ENCODE measurements around the gene AMACR.

The AMACR gene

DNA sequence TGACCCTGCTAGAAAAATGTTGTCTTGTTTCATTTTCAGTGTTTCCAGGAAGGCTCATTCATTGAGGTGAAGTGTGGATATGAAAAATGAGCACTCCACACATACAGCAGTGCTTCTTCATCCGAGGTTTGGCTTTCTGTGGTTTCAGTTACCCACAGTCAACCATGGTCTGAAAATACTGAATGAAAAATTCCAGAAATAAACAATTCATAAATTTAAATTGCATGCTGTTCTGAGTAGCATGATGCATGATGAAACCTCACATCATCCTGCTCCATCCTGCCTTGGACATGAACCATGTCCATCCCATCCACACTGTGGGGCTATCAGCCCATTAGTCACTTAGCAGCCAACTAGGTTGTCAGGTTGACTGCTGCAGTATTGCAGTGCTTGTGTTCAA lies 13.0 kb downstream of the AMACR start:
- in situ Hi-C loops (cut with HindIII; ENCODE audit: low pct_unique_long_range_greater_than_20kb, low sequenced_read_pairs): no loop called here
- TF ChIP-seq JUND (IDR thresholded peaks at IDR 0.05; ENCODE audit: low read depth): no peak
- DNase-seq (ENCODE audit: low read depth in 1 of 2, low spot score in 1 of 2): peak in 1 of 2 experiments; percentile 12

DNA sequence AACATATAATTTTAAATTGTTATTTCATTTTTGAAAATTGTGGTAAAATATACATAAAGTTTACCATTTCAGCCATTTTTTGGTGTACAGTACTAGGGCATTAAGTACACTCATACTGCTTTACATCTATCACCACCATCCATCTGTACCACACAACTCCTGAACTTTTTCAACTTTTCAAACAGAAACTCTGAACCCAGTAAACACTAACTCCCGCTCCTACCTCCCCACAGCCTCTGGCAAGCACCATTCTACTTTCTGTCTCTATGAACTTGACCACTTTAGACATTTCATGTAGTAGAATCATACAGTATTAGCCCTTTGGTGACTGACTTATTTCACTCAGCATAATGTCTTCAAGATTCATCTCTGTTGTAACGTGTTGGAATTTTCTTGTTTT lies 15.0 kb downstream of the AMACR start:
- TF ChIP-seq JUND (IDR thresholded peaks at IDR 0.05; ENCODE audit: low read depth): no peak
- in situ Hi-C loops (cut with HindIII; ENCODE audit: low pct_unique_long_range_greater_than_20kb, low sequenced_read_pairs): no loop called here
- no peak for DNase-seq (ENCODE audit: low read depth in 1 of 2, low spot score in 1 of 2)

DNA sequence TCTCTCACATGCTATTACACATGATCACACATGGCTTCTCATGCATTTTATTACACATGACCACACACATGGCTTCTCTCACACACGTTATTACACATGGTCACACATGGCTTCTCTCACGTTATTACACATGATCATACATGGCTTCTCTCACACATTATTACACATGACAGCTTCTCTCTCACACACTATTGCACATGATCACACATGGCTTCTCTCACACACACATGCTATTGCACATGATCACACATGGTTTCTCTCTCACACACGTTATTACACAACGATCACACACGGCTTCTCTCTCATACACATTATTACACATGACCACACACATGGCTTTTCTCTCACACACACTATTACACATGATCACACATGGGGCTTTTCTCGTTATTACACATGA lies 22.4 kb downstream of the AMACR start:
- no peak for DNase-seq (ENCODE audit: low read depth in 1 of 2, low spot score in 1 of 2)
- in situ Hi-C loops (cut with HindIII; ENCODE audit: low pct_unique_long_range_greater_than_20kb, low sequenced_read_pairs): no loop called here
- TF ChIP-seq JUND (IDR thresholded peaks at IDR 0.05; ENCODE audit: low read depth): no peak

DNA sequence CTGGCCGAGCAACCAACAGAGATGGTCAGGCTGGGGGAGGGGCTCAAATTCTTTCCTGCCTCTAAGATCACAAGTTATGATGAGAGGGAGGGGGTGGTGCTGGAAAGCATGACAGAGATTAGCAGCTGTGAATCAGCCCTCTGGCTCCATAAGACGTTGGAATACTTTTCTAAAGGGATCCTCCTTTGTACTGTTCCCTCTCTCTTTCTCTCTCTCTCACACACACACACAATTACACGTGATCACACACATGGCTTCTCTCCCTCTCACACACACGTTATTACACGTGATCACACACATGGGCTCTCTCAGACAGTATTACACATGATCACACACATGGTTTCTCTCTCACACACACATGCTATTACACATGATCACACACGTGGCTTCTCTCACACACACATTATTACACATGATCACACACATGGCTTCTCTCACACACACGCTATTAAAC lies 23.2 kb downstream of the AMACR start, which contains the start of gene SLC45A2:
SLC45A2 (minus strand) TSS at position 23 of the 454 bp plus-strand sequence. CDS start 110 bp downstream, outside the sequence.
- in situ Hi-C loops (cut with HindIII; ENCODE audit: low pct_unique_long_range_greater_than_20kb, low sequenced_read_pairs): no loop called here
- TF ChIP-seq JUND (IDR thresholded peaks at IDR 0.05; ENCODE audit: low read depth): no peak
- DNase-seq (ENCODE audit: low read depth in 1 of 2, low spot score in 1 of 2): no peak

DNA sequence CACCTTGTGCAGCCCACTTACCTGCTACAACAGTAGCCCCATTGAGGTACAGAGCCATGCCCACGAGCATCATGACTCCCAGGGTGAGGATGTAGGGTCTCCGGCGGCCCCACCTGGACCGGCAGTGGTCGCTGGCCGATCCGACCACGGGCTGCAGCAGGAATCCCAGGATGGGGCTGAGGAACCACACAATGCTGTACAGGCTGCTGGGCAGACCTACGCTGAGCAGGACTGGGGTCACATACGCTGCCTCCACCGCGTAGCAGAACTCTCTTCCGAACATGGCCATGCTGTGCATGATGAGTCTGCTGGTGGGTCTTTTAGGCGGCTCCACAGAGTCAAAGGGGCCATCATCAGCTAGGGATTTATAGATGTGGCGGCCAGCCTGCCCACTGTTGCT lies 23.7 kb downstream of the AMACR start:
- in situ Hi-C loops (cut with HindIII; ENCODE audit: low pct_unique_long_range_greater_than_20kb, low sequenced_read_pairs): no loop called here
- TF ChIP-seq JUND (IDR thresholded peaks at IDR 0.05; ENCODE audit: low read depth): no peak
- no peak for DNase-seq (ENCODE audit: low read depth in 1 of 2, low spot score in 1 of 2)

DNA sequence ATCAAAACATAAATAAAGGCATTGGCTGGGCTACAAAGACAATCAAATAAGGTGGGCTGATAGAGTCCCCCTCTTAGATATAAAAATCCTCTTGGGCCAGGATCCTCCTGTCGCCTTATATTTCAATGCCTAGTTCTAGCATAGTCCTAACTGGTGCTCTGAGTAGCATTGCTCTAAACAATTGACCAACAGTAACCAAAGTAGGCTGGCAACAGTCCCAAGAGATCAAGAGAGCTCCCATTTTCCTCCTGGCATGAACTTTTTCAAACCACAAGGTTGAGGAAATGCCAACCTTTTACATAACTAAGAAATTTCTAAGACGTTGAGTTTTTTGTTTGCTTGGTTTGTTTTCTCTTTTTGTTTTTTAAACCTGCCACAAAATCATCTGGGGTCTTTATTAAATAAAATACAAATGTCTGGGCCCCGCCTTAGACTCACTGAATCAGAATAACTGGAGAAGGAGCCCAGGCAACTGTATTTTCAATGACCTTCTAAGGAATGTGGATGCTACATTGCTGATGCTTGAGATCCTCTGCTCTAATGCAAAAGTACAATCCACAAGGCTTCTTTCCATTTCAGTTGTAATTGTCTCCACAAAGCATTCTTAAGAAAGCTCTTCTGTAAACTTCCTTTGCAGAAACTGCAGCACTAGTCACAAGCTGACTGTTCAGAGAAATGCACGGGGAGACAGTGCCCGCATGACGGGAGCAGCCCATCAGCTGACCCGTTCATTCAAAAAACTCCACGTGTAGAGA lies 26.3 kb downstream of the AMACR start:
- TF ChIP-seq JUND (IDR thresholded peaks at IDR 0.05; ENCODE audit: low read depth): no peak
- in situ Hi-C loops (cut with HindIII; ENCODE audit: low pct_unique_long_range_greater_than_20kb, low sequenced_read_pairs): no loop called here
- DNase-seq (ENCODE audit: low read depth in 1 of 2, low spot score in 1 of 2): peak in 1 of 2 experiments; percentile 24

DNA sequence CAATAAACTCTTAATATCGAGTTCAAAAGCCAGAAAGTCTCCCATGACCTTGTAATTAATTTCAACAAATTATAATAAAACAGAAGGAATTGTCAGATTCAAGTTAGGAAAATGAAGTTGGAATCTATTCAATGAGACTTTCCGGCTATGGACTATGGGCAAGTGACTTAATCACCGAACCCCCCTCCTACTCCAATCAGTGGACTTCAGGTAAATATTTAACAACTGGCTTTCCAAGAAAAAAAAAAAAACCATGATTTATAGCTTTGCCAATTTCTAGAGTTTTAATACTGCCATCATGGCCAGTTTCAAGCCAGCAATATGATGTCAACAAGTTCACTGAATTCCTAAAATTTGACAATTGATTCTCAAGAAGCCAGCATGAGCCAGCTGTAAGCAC lies 27.8 kb downstream of the AMACR start:
- no peak for DNase-seq (ENCODE audit: low read depth in 1 of 2, low spot score in 1 of 2)
- no peak for TF ChIP-seq JUND (IDR thresholded peaks at IDR 0.05; ENCODE audit: low read depth)
- in situ Hi-C loops (cut with HindIII; ENCODE audit: low pct_unique_long_range_greater_than_20kb, low sequenced_read_pairs): no loop called here

DNA sequence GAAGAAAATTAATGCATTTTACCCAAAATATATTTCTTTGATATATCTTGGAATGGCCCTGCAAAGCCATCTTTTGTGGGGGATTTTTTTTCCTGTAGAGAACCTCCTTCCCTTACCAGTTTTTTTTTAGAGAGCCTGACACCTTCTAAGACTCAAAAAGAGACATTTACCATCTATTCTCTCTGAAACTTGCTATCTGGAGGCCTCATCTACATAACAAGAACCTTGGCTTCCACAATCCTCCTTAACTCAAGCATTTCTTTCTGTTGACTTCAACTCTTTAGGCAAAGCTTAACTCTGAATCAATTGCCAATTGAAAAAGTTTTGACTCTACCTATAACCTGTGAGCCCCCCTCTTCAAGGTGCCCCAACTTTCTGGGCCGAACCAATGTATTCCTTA lies 29.5 kb downstream of the AMACR start:
- DNase-seq (ENCODE audit: low read depth in 1 of 2, low spot score in 1 of 2): no peak
- TF ChIP-seq JUND (IDR thresholded peaks at IDR 0.05; ENCODE audit: low read depth): no peak
- in situ Hi-C loops (cut with HindIII; ENCODE audit: low pct_unique_long_range_greater_than_20kb, low sequenced_read_pairs): no loop called here

DNA sequence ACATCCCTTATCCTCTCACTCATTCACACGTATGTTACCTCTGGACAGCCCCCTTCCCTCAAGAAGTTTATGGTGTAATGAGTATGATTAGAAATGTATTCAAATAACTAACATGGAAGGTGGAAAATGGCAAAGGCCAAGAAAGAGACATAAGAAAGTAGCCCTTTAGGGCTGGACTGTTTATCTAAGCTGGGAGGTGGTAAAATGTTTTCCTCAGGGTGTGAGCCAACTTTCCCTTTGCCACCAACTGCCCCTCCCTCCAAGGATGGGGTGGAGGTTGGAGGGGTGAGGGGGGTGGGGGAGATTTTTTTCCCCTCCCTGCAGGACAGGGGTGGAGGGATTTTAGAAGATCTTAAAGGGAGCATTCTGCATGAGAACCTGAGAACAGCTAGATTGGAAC lies 31.5 kb downstream of the AMACR start:
- no peak for DNase-seq (ENCODE audit: low read depth in 1 of 2, low spot score in 1 of 2)
- in situ Hi-C loops (cut with HindIII; ENCODE audit: low pct_unique_long_range_greater_than_20kb, low sequenced_read_pairs): no loop called here
- TF ChIP-seq JUND (IDR thresholded peaks at IDR 0.05; ENCODE audit: low read depth): no peak

DNA sequence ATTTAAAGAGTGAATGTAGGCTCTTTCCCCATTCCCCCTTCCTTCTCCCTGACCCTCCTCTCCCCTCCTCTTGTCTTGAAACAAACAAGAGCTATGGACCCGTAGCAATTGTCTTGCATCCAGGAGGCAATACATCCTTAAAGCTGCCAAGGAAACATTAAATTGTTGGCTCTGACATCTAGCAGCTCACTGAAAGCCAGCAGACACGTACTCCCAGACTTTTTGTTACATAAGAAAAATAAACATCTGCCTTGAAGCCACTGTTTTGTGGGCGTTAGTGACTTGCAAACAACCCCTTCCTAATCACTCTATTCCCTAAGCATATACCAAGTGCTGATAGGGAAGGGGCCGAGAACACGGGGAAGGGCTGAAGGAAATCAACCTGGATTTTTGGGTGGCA lies 32.0 kb downstream of the AMACR start:
- in situ Hi-C loops (cut with HindIII; ENCODE audit: low pct_unique_long_range_greater_than_20kb, low sequenced_read_pairs): no loop called here
- DNase-seq (ENCODE audit: low read depth in 1 of 2, low spot score in 1 of 2): no peak
- TF ChIP-seq JUND (IDR thresholded peaks at IDR 0.05; ENCODE audit: low read depth): no peak

DNA sequence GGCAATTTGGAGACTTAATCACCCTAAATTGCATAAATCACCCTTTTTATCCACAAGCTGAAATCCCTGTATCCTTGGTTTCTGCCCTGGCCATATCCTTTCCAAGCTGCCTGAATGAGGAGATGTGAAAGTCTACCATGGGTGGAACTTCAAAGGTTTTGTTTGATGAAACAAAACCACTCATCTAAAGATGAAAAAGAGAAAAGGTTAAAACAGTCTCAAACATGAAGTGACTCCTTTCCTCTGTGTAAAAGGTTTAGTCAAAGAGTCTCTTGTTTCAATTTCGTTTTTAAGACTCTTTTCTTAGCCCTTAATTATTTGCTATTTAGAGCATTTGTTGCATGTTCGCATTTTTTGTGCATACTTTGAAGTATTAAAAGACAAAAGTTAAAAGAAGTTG lies 34.6 kb downstream of the AMACR start:
- in situ Hi-C loops (cut with HindIII; ENCODE audit: low pct_unique_long_range_greater_than_20kb, low sequenced_read_pairs): no loop called here
- DNase-seq (ENCODE audit: low read depth in 1 of 2, low spot score in 1 of 2): no peak
- no peak for TF ChIP-seq JUND (IDR thresholded peaks at IDR 0.05; ENCODE audit: low read depth)

DNA sequence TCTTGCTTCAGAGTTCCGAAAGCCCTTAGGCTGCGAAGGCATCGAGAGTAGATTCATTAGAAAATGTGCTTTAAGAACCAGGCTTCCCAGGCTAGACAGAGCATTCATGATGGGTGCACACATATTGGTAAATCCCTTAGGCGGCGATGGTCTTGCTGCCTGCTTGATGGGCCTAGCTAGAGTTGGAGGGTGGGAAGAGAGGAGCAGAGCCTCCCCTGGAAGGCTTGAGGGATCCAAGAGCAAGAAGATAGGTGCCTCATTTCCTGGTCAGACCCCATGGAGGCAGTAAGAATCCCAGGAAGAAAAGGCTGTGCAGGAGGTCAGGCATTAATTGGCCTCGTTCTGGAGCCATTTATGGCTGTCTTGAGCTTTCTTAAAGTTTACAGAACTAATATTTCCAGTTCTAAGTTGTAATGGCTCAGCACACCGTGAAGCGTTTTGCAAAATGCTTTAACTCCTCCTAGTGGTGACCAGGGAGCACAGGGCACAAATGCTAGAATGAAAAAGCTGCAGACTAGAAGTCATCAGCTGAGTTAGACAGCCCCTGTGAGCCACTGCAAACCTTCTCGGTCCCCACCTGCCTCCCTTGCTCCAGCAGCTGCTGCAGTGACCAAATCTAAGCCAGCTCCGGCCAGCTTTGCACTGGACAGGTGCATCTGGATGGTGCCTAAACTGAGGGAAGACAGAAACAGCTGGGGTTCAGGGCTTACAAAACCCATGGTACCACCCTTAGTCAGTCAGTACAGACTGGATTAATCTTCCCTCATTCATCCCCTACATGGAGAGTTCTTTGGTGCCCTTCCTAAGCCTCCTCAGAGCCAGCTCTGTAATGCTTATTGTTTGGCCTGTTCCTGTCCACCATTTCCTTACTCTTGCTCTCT lies 38.0 kb downstream of the AMACR start:
- in situ Hi-C loops (cut with HindIII; ENCODE audit: low pct_unique_long_range_greater_than_20kb, low sequenced_read_pairs): no loop called here
- no peak for TF ChIP-seq JUND (IDR thresholded peaks at IDR 0.05; ENCODE audit: low read depth)
- DNase-seq (ENCODE audit: low read depth in 1 of 2, low spot score in 1 of 2): peak; percentile 64 to 70
